ENCODE results near the gene APBB2. TPM values are rescaled to one million over a fixed set of nuclear protein-coding genes. Genes with fewer than 3 reads are reported as not detected.

The APBB2 gene
- polyA plus RNA-seq, 1 donor from 2014 or later: 0.23 TPM

GRCh38 chr4:41106694-41107419, 107.5 kb downstream of the APBB2 start:
- no peak overlapping the region for H3K4me3 Mint-ChIP-seq
- no peaks in the 10 kb centered on the region for H3K27me3 Mint-ChIP-seq
- no peak overlapping the region for H3K27ac Mint-ChIP-seq
- H3K36me3 Mint-ChIP-seq: no peaks in the 10 kb centered on the region
- H3K4me1 Mint-ChIP-seq: no peaks in the 10 kb centered on the region
- H3K9me3 Mint-ChIP-seq: peaks cover 0 to 3% (median 0%) of the 10 kb centered on the region in 3 donors

GRCh38 chr4:41106081-41106480, 108.3 kb downstream of the APBB2 start:
- peaks cover 0 to 3% (median 0%) of the 10 kb centered on the region in 3 donors for H3K9me3 Mint-ChIP-seq
- H3K27me3 Mint-ChIP-seq: no peaks in the 10 kb centered on the region
- no peak overlapping the region for H3K4me3 Mint-ChIP-seq
- H3K36me3 Mint-ChIP-seq: no peaks in the 10 kb centered on the region
- H3K27ac Mint-ChIP-seq: no peak overlapping the region
- H3K4me1 Mint-ChIP-seq: no peaks in the 10 kb centered on the region

DNA sequence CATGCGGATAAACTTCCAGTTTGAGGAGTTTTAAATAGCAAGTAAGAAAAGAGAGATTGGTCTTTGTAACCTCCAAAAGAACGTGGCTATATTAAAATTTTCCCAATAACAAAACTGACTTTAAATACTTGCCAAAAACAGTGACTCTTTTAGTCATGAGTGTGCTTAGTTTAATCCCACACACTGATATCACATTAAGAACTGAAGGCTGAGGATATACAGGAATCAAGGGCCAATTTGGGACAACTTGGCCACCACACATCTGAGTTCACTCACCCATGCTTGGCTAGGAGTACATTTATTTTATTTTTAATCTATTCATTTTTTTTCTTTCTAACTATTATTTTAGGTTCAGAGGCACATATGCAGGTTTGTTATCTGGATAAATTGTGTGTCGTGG, 110.2 kb downstream of the APBB2 start:
- Mint-ChIP-seq H3K27me3 (no peaks in the 10 kb centered on the region), H3K9me3 (peaks cover 0 to 3% (median 0%) of the 10 kb centered on the region in 3 donors), H3K36me3 (no peaks in the 10 kb centered on the region), H3K4me1 (no peaks in the 10 kb centered on the region), H3K27ac (no peak overlapping the region), H3K4me3 (no peak overlapping the region)

DNA sequence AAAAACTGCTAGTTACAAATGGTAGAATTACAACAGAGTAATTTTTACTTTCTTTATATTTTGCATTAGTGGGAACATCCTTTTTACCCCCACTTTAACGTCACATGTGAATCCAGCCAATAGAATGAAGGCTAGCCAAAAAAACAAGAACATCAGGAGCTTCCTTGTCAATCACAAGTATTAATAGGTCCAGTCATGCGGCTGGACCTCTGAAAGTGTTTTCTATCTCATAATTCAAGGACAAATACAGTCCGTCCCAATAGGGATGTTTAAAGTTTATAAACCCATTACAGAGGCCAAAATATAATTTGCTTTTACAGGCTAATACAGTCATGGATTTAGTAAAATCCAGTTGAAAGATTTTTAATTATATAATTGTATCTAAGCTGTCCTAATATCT, 110.7 kb downstream of the APBB2 start:
- H3K27ac Mint-ChIP-seq: no peak overlapping the region
- no peaks in the 10 kb centered on the region for H3K27me3 Mint-ChIP-seq
- H3K4me1 Mint-ChIP-seq: no peaks in the 10 kb centered on the region
- H3K9me3 Mint-ChIP-seq: peaks cover 0 to 3% (median 0%) of the 10 kb centered on the region in 3 donors
- no peak overlapping the region for H3K4me3 Mint-ChIP-seq
- no peaks in the 10 kb centered on the region for H3K36me3 Mint-ChIP-seq

DNA sequence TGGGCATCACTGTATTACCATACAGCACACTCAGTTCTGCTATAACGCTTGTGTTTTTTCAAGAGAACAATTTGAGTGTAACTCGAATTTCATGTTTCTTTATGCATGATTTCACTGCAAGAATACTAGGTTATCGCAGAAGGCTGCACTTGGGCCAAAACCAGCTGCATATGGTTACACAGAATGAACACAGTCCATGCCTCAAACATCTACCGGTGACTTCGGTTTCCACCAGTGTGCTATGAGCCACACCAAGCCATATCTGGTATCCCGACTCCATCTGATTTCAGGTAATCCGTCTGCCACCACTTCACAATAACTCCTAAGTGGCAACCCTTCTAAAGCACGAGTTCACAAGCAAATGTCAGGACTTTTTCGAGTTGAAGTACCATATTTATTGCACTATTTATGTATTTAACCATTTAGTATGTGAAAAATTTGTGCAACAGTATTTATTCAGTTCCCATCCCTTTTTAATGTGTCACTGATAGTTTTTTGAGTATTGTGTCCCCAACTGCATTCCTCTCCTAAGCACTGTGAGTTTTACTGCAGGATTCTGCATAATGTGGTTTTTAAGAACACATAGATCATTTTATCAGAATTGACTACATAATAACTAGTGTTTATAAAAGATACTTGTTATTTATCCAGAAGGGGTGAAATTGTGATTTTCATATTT, 111.8 kb downstream of the APBB2 start:
- no peaks in the 10 kb centered on the region for H3K4me1 Mint-ChIP-seq
- peaks cover 0 to 3% (median 0%) of the 10 kb centered on the region in 3 donors for H3K9me3 Mint-ChIP-seq
- no peaks in the 10 kb centered on the region for H3K36me3 Mint-ChIP-seq
- no peak overlapping the region for H3K27ac Mint-ChIP-seq
- H3K27me3 Mint-ChIP-seq: no peaks in the 10 kb centered on the region
- no peak overlapping the region for H3K4me3 Mint-ChIP-seq

DNA sequence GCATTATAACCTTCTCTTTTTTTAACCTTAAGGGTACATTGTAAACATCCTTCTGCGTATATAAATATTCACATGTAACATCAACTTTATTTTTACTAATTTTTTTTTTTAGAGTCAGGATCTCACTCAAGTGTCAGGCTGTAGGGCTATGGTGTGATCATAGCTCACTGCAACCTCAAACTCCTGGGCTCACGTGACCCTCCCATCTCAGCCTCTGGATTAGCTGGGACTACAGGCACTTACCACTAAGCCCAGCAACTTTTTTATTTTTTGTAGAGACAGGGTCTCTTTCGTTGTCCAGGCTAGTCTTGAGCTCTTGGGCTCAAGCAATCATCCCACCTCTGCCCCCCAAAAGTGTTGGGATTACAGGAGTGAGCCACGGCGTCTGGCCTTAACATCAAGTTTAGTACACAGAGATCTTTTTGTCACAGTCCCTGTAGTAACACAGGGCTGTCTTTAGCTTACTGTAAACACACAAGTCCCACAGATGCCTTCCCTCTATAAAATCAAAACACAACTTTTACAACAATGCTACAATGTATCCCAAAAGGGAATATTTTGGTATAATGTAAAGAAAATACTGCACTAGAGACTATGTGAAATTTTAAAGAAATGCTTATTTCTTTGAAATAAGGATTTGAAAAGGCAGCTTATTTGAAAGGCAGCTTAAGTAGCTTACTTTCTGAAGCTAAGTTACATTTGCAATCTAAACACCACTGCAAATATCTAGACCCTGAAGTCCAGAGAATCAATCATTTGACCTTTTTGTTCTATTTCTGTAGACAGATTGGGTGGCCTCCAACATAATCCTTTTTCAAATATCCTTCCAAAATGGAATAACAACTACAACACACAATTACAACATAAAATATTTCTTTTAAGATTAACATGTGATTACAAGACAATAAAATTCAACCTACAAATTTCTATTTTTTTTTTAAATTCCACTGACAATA, 116.0 kb downstream of the APBB2 start:
- Mint-ChIP-seq H3K9me3 (no peaks in the 10 kb centered on the region), H3K4me1 (no peaks in the 10 kb centered on the region), H3K27me3 (no peaks in the 10 kb centered on the region), H3K27ac (no peak overlapping the region), H3K36me3 (no peaks in the 10 kb centered on the region), H3K4me3 (no peak overlapping the region)

GRCh38 chr4:41095973-41096372, 118.4 kb downstream of the APBB2 start:
- no peak overlapping the region for H3K27ac Mint-ChIP-seq
- no peaks in the 10 kb centered on the region for H3K4me1 Mint-ChIP-seq
- no peaks in the 10 kb centered on the region for H3K36me3 Mint-ChIP-seq
- H3K9me3 Mint-ChIP-seq: no peaks in the 10 kb centered on the region
- no peak overlapping the region for H3K4me3 Mint-ChIP-seq
- no peaks in the 10 kb centered on the region for H3K27me3 Mint-ChIP-seq

DNA sequence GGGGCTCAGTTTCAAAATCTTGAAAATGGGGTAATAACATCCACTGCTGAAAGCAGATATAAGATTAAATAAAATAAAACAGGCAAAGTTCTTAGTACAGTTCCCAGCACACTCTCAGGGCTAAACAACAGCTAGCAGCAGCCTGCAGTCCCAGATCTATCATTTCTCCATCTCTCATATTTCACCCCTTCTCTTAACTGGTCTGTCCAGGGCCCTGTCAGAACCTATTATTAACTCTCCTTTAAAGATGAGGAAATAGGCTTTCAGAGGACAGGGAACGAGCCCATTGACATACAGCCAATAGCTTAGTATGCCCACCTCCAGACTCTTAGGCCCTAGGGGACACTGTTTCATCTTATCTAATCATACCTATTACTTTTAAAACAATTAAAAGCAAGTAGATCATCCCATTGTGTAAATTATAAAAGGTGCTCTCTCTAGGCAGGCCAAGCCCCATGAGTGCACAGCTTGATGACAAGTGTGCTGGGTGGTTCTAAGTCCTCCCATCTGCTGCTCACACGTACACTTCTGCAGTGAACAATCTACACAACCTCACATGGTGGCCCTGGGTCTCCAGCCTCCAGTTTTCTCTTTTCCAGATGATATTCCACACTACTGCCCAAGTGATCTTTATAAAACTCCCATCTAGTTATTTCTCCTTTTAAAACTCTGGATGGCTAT, 119.0 kb downstream of the APBB2 start:
- H3K36me3 Mint-ChIP-seq: no peaks in the 10 kb centered on the region
- no peak overlapping the region for H3K4me3 Mint-ChIP-seq
- H3K9me3 Mint-ChIP-seq: no peaks in the 10 kb centered on the region
- H3K27me3 Mint-ChIP-seq: no peaks in the 10 kb centered on the region
- no peaks in the 10 kb centered on the region for H3K4me1 Mint-ChIP-seq
- no peak overlapping the region for H3K27ac Mint-ChIP-seq

DNA sequence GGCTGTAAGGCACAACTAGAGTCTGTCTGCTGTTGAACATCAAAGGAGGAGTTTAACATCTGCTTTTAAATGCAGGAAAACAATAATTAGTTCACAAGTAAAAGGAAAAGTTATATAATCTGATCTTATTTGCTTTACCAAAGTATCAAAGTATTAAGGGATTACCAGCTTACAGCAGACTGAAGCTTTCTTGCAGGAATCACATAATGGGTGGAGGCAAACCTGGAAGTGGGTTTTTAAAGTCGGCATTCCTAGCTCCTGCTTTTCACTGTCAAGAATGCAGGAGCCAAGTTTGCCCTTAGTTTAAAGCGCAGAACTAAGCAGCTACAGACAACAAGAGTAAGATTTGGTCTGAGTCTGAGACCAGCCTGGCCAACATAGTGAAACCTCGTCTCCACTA, 122.2 kb downstream of the APBB2 start:
- Mint-ChIP-seq H3K36me3 (no peaks in the 10 kb centered on the region), H3K9me3 (peaks cover 0 to 2% (median 0%) of the 10 kb centered on the region in 3 donors), H3K27me3 (no peaks in the 10 kb centered on the region), H3K4me3 (no peak overlapping the region), H3K27ac (no peak overlapping the region), H3K4me1 (no peaks in the 10 kb centered on the region)

DNA sequence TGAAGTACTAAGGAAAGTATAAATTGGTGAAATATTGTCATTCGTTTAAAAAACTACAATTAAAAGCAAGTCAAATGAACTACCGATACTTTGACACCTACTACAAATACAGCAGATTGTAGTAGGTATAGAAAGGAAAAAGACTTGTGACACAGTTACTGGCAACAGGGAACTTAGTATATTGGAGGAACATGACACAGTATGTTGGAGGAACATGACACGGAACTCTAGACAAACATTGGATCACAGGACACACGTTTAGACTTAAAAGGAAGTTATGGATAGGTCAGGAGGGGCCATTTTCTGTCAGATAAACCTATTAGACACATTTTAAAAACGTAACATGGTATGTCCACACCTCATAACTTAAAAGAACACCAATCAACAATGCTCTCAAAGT, 132.5 kb downstream of the APBB2 start:
- Mint-ChIP-seq H3K4me3 (no peak overlapping the region), H3K27me3 (no peaks in the 10 kb centered on the region), H3K9me3 (peaks cover 0 to 12% (median 6%) of the 10 kb centered on the region in 3 donors), H3K36me3 (no peaks in the 10 kb centered on the region), H3K4me1 (no peaks in the 10 kb centered on the region), H3K27ac (no peak overlapping the region)

DNA sequence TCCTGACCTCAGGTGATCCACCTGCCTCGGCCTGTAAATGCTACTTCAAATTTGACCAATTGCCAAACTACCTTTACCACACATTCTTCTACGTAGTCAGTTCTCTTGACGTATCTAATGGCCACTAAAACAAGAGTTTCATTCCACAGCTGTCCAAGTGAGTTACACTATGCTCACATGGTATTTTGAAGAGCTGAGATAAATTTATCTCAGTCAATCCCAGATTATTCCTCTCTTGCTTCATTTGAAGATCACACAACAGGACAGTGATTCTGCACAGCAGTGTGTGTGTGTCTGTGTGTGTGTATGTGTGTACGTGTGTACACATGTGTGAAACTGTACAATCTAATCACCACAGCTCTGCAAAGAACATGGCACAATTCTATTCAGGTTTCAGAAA, 133.4 kb downstream of the APBB2 start:
- Mint-ChIP-seq H3K4me3 (no peak overlapping the region), H3K27me3 (no peaks in the 10 kb centered on the region), H3K27ac (no peak overlapping the region), H3K4me1 (no peaks in the 10 kb centered on the region), H3K9me3 (peaks cover 0 to 5% (median 3%) of the 10 kb centered on the region in 3 donors), H3K36me3 (no peaks in the 10 kb centered on the region)

GRCh38 chr4:41079881-41080560, 134.3 kb downstream of the APBB2 start:
- H3K27me3 Mint-ChIP-seq: no peaks in the 10 kb centered on the region
- no peak overlapping the region for H3K4me3 Mint-ChIP-seq
- H3K36me3 Mint-ChIP-seq: no peaks in the 10 kb centered on the region
- H3K4me1 Mint-ChIP-seq: no peaks in the 10 kb centered on the region
- no peak overlapping the region for H3K27ac Mint-ChIP-seq
- peaks cover 0 to 2% (median 0%) of the 10 kb centered on the region in 3 donors for H3K9me3 Mint-ChIP-seq

DNA sequence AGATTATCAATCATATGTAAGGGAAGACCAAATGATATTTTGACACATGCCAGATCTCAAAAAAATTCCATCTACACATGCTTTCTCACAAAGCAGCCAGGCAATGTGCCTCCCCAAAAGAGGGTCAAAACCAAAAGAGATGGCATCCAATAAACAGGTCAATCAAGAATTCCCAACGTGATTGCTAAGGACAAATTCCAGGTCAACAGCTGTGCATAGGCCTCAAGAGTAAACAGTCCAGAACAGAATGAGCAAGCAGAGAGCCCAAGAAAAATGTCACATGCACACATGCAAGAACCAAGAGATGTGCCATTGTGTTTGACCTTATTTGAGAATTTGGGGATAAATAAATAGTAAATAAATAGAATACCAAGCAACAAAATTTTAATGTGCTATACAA, 136.7 kb downstream of the APBB2 start:
- no peak overlapping the region for H3K4me3 Mint-ChIP-seq
- H3K27ac Mint-ChIP-seq: no peak overlapping the region
- peaks cover 0 to 2% (median 0%) of the 10 kb centered on the region in 3 donors for H3K9me3 Mint-ChIP-seq
- H3K4me1 Mint-ChIP-seq: no peaks in the 10 kb centered on the region
- H3K36me3 Mint-ChIP-seq: no peaks in the 10 kb centered on the region
- no peaks in the 10 kb centered on the region for H3K27me3 Mint-ChIP-seq

- H3K9me3 Mint-ChIP-seq: no peaks in the 10 kb centered on the region
- H3K27ac Mint-ChIP-seq: no peak overlapping the region
- H3K36me3 Mint-ChIP-seq: no peaks in the 10 kb centered on the region
- no peaks in the 10 kb centered on the region for H3K27me3 Mint-ChIP-seq
- H3K4me3 Mint-ChIP-seq: no peak overlapping the region
- no peaks in the 10 kb centered on the region for H3K4me1 Mint-ChIP-seq
These were observed 137.9 kb downstream of the APBB2 start for GRCh38 chr4:41076481-41076880.

Data from IgD-negative memory B cell (primary cell).